HAP-1 (cell line): ENCODE measurements around the gene ANAPC2.

Source experiments
- DNase-seq, 2 experiments: peaks; one replicate each; pipeline ENCODE4 v3.0.0-alpha.2; 2016 to 2020; ENCODE audit warnings: low spot score in 2 of 2
- H3K27me3 ChIP-seq: fragments of 250-450 bp; sonication (Bioruptor Pico); 2 replicates; pipeline ENCODE4 v1.5.1; 2020; ENCODE audit warnings: low read depth, mild to moderate bottlenecking, moderate library complexity
- H3K36me3 ChIP-seq: fragments of 250-450 bp; sonication (Bioruptor Pico); replicated peaks from 2 replicates; pipeline ENCODE4 v1.5.1; 2020; ENCODE audit warnings: mild to moderate bottlenecking
- H3K4me1 ChIP-seq: fragments of 250-450 bp; sonication (Bioruptor Pico); 2 replicates; pipeline ENCODE4 v1.5.1; 2020; ENCODE audit warnings: mild to moderate bottlenecking
- H3K4me3 ChIP-seq: fragments of 250-450 bp; sonication (Bioruptor Pico); 2 replicates; pipeline ENCODE4 v1.5.1; 2020; ENCODE audit warnings: mild to moderate bottlenecking, moderate library complexity
- H3K9me3 ChIP-seq: fragments of 250-450 bp; sonication (Bioruptor Pico); 2 replicates; pipeline ENCODE4 v1.5.1; 2020; ENCODE audit warnings: mild to moderate bottlenecking, moderate library complexity
- in situ Hi-C: fragments of 300-500 bp; cut with MboI; formaldehyde crosslinking; loops from 3 replicates; pipeline ENCODE4 v1.14.3; 2020; ENCODE audit warnings: low sequenced_read_pairs, inconsistent platforms, mixed read lengths

Gene ANAPC2

GRCh38 chr9:137147091-137147792 is 41.1 kb downstream of the ANAPC2 start:
- H3K9me3 ChIP-seq = no peaks in the 10 kb centered on the region
- H3K27me3 ChIP-seq = peaks cover 27% of the 10 kb centered on the region
- H3K4me3 ChIP-seq = no peak overlapping the region
- no peak for DNase-seq
- H3K36me3 ChIP-seq = no peaks in the 10 kb centered on the region
- in situ Hi-C loops = no loop called here
- H3K4me1 ChIP-seq = peaks cover 11% of the 10 kb centered on the region

- in situ Hi-C loops = no loop called here
- peaks cover 34% of the 10 kb centered on the region for H3K27me3 ChIP-seq
- H3K36me3 ChIP-seq = no peaks in the 10 kb centered on the region
- H3K4me3 ChIP-seq = no peak overlapping the region
- no peaks in the 10 kb centered on the region for H3K9me3 ChIP-seq
- no peak for DNase-seq
- H3K4me1 ChIP-seq = peaks cover 10% of the 10 kb centered on the region
Measured at GRCh38 chr9:137146527-137146918, 41.8 kb downstream of the ANAPC2 start.

- Histone ChIP-seq H3K36me3 (no peaks in the 10 kb centered on the region), H3K4me1 (peaks cover 8% of the 10 kb centered on the region), H3K27me3 (peaks cover 40% of the 10 kb centered on the region), H3K4me3 (no peak overlapping the region), H3K9me3 (no peaks in the 10 kb centered on the region)
- no peak for DNase-seq
- in situ Hi-C loops = no loop called here
Measured at GRCh38 chr9:137145731-137146526, 42.4 kb downstream of the ANAPC2 start.

GRCh38 chr9:137143459-137143858 is 44.9 kb downstream of the ANAPC2 start:
- H3K27me3 ChIP-seq = peaks cover 62% of the 10 kb centered on the region
- no peaks in the 10 kb centered on the region for H3K9me3 ChIP-seq
- in situ Hi-C loops = no loop called here
- no peak overlapping the region for H3K4me3 ChIP-seq
- no peaks in the 10 kb centered on the region for H3K4me1 ChIP-seq
- H3K36me3 ChIP-seq = no peaks in the 10 kb centered on the region
- no peak for DNase-seq

- no peaks in the 10 kb centered on the region for H3K36me3 ChIP-seq
- peaks cover 74% of the 10 kb centered on the region for H3K27me3 ChIP-seq
- H3K4me1 ChIP-seq = no peaks in the 10 kb centered on the region
- no peak for DNase-seq
- H3K4me3 ChIP-seq = no peak overlapping the region
- in situ Hi-C loops = no loop called here
- no peaks in the 10 kb centered on the region for H3K9me3 ChIP-seq
Measured at GRCh38 chr9:137141976-137142936, 46.1 kb downstream of the ANAPC2 start.

- H3K4me3 ChIP-seq = no peak overlapping the region
- H3K4me1 ChIP-seq = no peaks in the 10 kb centered on the region
- DNase-seq = no peak
- H3K27me3 ChIP-seq = peaks cover 78% of the 10 kb centered on the region
- in situ Hi-C loops = no loop called here
- no peaks in the 10 kb centered on the region for H3K36me3 ChIP-seq
- no peaks in the 10 kb centered on the region for H3K9me3 ChIP-seq
Measured at GRCh38 chr9:137141050-137141810, 47.1 kb downstream of the ANAPC2 start.

- DNase-seq = no peak
- no peaks in the 10 kb centered on the region for H3K4me1 ChIP-seq
- no peaks in the 10 kb centered on the region for H3K9me3 ChIP-seq
- H3K36me3 ChIP-seq = no peaks in the 10 kb centered on the region
- H3K4me3 ChIP-seq = no peak overlapping the region
- in situ Hi-C loops = no loop called here
- peaks cover 75% of the 10 kb centered on the region for H3K27me3 ChIP-seq
Measured at GRCh38 chr9:137140151-137141012, 48.0 kb downstream of the ANAPC2 start.

GRCh38 chr9:137139468-137140150 is 48.8 kb downstream of the ANAPC2 start:
- no peak overlapping the region for H3K4me3 ChIP-seq
- peaks cover 75% of the 10 kb centered on the region for H3K27me3 ChIP-seq
- no peaks in the 10 kb centered on the region for H3K9me3 ChIP-seq
- no peaks in the 10 kb centered on the region for H3K4me1 ChIP-seq
- no peaks in the 10 kb centered on the region for H3K36me3 ChIP-seq
- in situ Hi-C loops = no loop called here
- no peak for DNase-seq

- peak in 1 of 2 experiments; percentile 62 for DNase-seq
Measured at GRCh38 chr9:137138722-137139467, 49.5 kb downstream of the ANAPC2 start, which contains the start of gene GRIN1. TSS of gene GRIN1 (plus strand) at chr9:137139154. CDS start at chr9:137139487, 333 bp downstream.

GRCh38 chr9:137138058-137138721 is 50.2 kb downstream of the ANAPC2 start:
- Histone ChIP-seq H3K4me1 (no peaks in the 10 kb centered on the region), H3K4me3 (no peak overlapping the region), H3K27me3 (peaks cover 64% of the 10 kb centered on the region), H3K36me3 (no peaks in the 10 kb centered on the region), H3K9me3 (no peaks in the 10 kb centered on the region)
- in situ Hi-C loops = no loop called here
- peak in 1 of 2 experiments; percentile 57 for DNase-seq

More at GRCh38 chr9:137138722-137139467, 49.5 kb downstream of the ANAPC2 start, which contains the start of gene GRIN1:
- in situ Hi-C loops = no loop called here
- Histone ChIP-seq H3K9me3 (no peaks in the 10 kb centered on the region), H3K27me3 (peaks cover 71% of the 10 kb centered on the region), H3K4me3 (no peak within 1 kb of the TSS), H3K4me1 (no peaks in the 10 kb centered on the region), H3K36me3 (no peaks in the 10 kb centered on the region)
